HG03039 (cell line): Measurements from ENCODE around the gene TMEM144.

ENCODE experiments used
- ATAC-seq: cut with Tn5 transposase; IDR thresholded peaks from one replicate; pipeline ENCODE4 v1.9.1; 2021; ENCODE audit warnings: mild to moderate bottlenecking, moderate library complexity; ENCODE audit not compliant: unreplicated experiment

Gene TMEM144

GRCh38 chr4:158292156-158292555 lies 81.9 kb downstream of the TMEM144 start:
- no peak for ATAC-seq

- no peak for ATAC-seq
These were observed 84.8 kb downstream of the TMEM144 start for GRCh38 chr4:158295053-158295452.

- no peak for ATAC-seq
These were observed 87.6 kb downstream of the TMEM144 start for GRCh38 chr4:158297866-158298265.

- no peak for ATAC-seq
These were observed 89.2 kb downstream of the TMEM144 start for GRCh38 chr4:158299459-158300007.

- ATAC-seq: no peak
These were observed 89.7 kb downstream of the TMEM144 start for GRCh38 chr4:158300012-158300411.

- ATAC-seq: no peak
These were observed 92.0 kb downstream of the TMEM144 start for GRCh38 chr4:158302076-158302866.

GRCh38 chr4:158304694-158305093 lies 94.4 kb downstream of the TMEM144 start:
- ATAC-seq: no peak
